PFSK-1 (cell line): ENCODE data around the gene EFHC2.

Experiments
- FOXP2 ChIP-seq: optimal IDR thresholded peaks from 2 replicates; pipeline ENCODE3; 2011; ENCODE audit warnings: borderline replicate concordance, control low read depth, inconsistent platforms; ENCODE audit not compliant: insufficient read depth; ENCODE audit errors: extremely low read length, extremely low read depth
- POLR2AphosphoS5 ChIP-seq: IDR thresholded peaks from 2 replicates; pipeline ENCODE4 v1.6.1; 2012; ENCODE audit warnings: low read depth, mild to moderate bottlenecking, control low read depth, low read length, moderate library complexity
- SIN3A ChIP-seq: IDR thresholded peaks from 2 replicates; pipeline ENCODE4 v1.6.1; 2012; ENCODE audit warnings: mild to moderate bottlenecking, low read length, moderate library complexity, borderline replicate concordance; ENCODE audit not compliant: insufficient read depth
- TAF1 ChIP-seq: IDR thresholded peaks from 2 replicates; pipeline ENCODE4 v1.6.1; 2012; ENCODE audit warnings: low read length, control low read depth, borderline replicate concordance; ENCODE audit not compliant: insufficient read depth
- TF ChIP-seq, protein P1 (sequence below), 2 experiments: IDR thresholded peaks; 2 replicates each; pipeline versions ENCODE4 v1.6.1 to v1.8.0; 2011 to 2012; ENCODE audit warnings: low read depth in 2 of 2, low read length in 2 of 2, control low read depth in 1 of 2, inconsistent platforms in 1 of 2, mild to moderate bottlenecking in 1 of 2, moderate library complexity in 1 of 2; ENCODE audit not compliant: insufficient read depth in 1 of 2

EFHC2 gene

DNA sequence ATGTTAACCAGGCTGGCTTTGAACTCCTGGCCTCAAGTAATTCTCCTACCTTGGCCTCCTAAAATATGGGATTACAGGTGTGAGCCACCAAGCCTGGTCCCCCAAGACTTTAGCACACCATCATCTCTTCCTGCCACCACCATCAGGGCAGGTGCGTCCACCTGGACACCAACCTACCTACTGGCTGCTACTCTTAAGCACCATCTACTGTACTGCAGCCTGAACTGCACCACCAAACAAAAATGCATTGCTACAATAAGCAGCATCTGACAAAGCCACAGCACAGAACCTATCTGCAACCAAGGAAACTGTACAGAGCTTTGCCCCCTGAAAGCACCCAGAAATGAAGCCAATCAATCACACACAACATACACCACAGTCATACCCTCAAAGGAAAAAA, 139.7 kb downstream of the EFHC2 start:
- TF ChIP-seq SIN3A (no peak), FOXP2 (no peak), TAF1 (no peak), POLR2AphosphoS5 (no peak)
- TF ChIP-seq, protein P1, sequence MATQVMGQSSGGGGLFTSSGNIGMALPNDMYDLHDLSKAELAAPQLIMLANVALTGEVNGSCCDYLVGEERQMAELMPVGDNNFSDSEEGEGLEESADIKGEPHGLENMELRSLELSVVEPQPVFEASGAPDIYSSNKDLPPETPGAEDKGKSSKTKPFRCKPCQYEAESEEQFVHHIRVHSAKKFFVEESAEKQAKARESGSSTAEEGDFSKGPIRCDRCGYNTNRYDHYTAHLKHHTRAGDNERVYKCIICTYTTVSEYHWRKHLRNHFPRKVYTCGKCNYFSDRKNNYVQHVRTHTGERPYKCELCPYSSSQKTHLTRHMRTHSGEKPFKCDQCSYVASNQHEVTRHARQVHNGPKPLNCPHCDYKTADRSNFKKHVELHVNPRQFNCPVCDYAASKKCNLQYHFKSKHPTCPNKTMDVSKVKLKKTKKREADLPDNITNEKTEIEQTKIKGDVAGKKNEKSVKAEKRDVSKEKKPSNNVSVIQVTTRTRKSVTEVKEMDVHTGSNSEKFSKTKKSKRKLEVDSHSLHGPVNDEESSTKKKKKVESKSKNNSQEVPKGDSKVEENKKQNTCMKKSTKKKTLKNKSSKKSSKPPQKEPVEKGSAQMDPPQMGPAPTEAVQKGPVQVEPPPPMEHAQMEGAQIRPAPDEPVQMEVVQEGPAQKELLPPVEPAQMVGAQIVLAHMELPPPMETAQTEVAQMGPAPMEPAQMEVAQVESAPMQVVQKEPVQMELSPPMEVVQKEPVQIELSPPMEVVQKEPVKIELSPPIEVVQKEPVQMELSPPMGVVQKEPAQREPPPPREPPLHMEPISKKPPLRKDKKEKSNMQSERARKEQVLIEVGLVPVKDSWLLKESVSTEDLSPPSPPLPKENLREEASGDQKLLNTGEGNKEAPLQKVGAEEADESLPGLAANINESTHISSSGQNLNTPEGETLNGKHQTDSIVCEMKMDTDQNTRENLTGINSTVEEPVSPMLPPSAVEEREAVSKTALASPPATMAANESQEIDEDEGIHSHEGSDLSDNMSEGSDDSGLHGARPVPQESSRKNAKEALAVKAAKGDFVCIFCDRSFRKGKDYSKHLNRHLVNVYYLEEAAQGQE (IDR thresholded peaks at IDR 0.05; ENCODE audit: insufficient read depth in 1 of 2, low read depth in 2 of 2, low read length in 2 of 2), result no peak

DNA sequence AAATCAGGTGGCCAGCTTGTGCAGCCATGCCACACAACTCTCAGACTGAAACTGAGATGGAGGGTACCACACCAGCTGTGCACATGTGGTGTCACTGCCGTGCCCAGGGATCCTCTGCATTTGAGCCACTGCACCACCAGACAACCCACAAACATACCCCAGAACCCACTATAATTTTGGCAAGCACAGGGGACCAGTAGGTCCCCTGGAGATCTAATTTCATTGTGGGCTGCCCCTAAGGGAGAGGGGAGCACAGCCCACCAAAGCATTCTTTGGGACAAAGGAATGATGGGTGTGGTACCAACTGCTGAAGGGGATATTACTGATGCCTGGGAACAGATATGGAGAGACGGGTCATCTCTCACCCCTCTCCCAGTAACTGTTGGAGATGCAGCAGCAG, 140.9 kb downstream of the EFHC2 start:
- TF ChIP-seq TAF1 (no peak), POLR2AphosphoS5 (no peak), FOXP2 (no peak), SIN3A (no peak)
- TF ChIP-seq, protein P1 (IDR thresholded peaks at IDR 0.05; ENCODE audit: insufficient read depth in 1 of 2, low read depth in 2 of 2, low read length in 2 of 2), result no peak

DNA sequence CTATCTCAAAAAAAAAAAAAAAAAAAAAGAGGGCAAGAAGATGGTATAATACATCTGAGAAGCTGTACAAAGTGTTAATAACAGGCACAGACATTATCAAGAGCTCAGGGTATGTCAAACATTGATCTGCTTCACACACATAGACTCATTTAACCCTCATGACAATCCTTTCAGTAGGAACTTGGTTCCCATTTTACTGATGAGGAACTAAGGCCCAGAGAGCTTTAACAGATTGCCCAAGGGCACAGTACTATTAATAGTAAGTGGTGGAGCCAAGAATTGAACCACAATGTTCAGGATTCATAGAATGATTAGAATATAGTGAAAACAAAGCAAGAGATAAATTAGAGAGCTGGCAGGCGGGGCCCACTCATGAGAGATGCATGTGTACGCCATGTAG, 154.4 kb downstream of the EFHC2 start:
- TF ChIP-seq, protein P1 (IDR thresholded peaks at IDR 0.05; ENCODE audit: insufficient read depth in 1 of 2, low read depth in 2 of 2, low read length in 2 of 2), result no peak
- TF ChIP-seq POLR2AphosphoS5 (no peak), SIN3A (no peak), TAF1 (no peak), FOXP2 (no peak)

DNA sequence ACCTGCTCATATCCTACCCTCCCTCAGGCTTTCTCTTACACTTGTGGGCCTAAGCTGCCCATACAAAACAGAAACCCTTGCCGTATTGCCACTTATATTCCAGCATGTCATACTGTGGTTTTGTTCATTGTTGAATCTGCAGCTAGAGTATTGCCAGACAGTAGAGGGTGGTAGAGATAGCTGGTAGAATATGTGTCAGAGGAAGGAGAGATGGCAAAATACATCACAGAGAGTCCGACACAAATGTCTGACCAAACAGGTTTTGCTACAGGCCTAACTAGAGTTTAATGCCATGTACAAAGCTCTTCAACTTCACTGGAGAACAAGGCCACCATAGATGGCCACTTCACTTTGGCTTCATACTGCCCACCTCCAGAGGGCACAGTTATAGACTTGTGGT, 160.1 kb downstream of the EFHC2 start:
- no peak for TF ChIP-seq TAF1
- TF ChIP-seq POLR2AphosphoS5, result no peak
- TF ChIP-seq SIN3A, result no peak
- TF ChIP-seq FOXP2, result no peak
- TF ChIP-seq, protein P1 (IDR thresholded peaks at IDR 0.05; ENCODE audit: insufficient read depth in 1 of 2, low read depth in 2 of 2, low read length in 2 of 2), result no peak
